ENCODE data around the gene QPCT.
"Not testable (repeated sequence)": the region's sequence is repeated elsewhere in the genome, so short reads cannot be mapped to it uniquely, and the experiment has no call there.

QPCT gene

DNA sequence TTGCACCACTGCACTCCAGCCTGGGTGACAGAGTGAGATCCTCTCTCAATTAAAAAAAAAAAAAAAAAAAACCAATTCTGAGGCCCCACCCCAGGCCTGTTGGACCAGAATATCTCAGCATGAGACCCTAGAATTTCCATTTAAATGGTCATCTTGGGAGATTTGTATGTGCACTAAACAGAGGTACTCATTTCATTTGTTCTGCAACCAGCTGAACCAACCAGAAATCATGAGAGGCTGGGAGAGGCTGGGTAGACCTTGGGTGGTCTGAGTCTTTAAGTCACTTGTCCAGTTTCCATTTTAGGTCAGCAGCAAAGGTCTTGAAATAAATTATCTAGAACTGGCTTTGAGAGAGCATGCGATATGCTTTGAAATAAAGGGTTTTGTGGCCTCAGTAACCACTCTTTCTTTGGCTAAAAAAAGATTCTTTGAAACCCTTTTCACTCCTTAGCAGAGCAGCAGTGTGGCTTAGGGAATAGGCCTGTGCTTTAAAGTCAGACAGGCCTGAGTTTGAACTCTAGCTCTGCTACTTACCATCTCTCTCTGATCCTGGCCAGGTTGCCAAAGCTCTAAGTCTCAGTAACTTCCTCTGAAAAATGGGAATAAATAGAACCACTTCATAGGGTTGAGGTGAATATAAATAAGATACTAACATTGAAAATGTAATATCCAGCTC, 52.6 kb downstream of the QPCT start:
- Mint-ChIP-seq H3K27me3 (ENCODE audit: low read depth) (peaks cover 3% of the 10 kb centered on the region), H3K4me3 (no peak overlapping the region), H3K36me3 (ENCODE audit: low read depth) (no peaks in the 10 kb centered on the region), H3K4me1 (peaks cover 5% of the 10 kb centered on the region), H3K27ac (no peak overlapping the region), H3K9me3 (no peaks in the 10 kb centered on the region)
- TF ChIP-seq, protein P1, sequence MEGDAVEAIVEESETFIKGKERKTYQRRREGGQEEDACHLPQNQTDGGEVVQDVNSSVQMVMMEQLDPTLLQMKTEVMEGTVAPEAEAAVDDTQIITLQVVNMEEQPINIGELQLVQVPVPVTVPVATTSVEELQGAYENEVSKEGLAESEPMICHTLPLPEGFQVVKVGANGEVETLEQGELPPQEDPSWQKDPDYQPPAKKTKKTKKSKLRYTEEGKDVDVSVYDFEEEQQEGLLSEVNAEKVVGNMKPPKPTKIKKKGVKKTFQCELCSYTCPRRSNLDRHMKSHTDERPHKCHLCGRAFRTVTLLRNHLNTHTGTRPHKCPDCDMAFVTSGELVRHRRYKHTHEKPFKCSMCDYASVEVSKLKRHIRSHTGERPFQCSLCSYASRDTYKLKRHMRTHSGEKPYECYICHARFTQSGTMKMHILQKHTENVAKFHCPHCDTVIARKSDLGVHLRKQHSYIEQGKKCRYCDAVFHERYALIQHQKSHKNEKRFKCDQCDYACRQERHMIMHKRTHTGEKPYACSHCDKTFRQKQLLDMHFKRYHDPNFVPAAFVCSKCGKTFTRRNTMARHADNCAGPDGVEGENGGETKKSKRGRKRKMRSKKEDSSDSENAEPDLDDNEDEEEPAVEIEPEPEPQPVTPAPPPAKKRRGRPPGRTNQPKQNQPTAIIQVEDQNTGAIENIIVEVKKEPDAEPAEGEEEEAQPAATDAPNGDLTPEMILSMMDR (IDR thresholded peaks at IDR 0.05; ENCODE audit: unreplicated experiment in 3 of 3), result no peak

DNA sequence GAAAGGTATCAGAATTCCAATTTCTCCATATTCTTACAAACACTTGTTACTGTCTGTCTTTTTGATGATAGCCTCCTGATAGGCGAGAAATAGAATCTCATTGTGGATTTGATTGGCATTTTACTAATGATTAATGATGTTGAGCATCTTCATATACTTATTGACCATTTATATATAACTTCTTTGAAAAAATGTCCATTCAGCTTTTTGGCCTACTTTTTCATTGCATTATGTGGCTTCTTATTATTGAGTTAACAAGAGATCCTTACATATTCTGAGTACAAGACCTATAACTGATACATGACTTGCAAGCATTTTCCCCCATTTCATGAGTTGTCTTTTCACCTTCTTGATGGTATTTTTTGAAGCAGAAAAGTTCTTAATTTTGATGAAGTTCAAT, 54.6 kb downstream of the QPCT start:
- H3K4me1 Mint-ChIP-seq, result peaks cover 5% of the 10 kb centered on the region
- TF ChIP-seq, protein P1 (IDR thresholded peaks at IDR 0.05; ENCODE audit: unreplicated experiment in 3 of 3), result no peak
- no peak overlapping the region for H3K27ac Mint-ChIP-seq
- H3K9me3 Mint-ChIP-seq, result no peaks in the 10 kb centered on the region
- H3K4me3 Mint-ChIP-seq, result no peak overlapping the region
- peaks cover 4% of the 10 kb centered on the region for H3K27me3 Mint-ChIP-seq (ENCODE audit: low read depth)
- H3K36me3 Mint-ChIP-seq (ENCODE audit: low read depth), result no peaks in the 10 kb centered on the region

DNA sequence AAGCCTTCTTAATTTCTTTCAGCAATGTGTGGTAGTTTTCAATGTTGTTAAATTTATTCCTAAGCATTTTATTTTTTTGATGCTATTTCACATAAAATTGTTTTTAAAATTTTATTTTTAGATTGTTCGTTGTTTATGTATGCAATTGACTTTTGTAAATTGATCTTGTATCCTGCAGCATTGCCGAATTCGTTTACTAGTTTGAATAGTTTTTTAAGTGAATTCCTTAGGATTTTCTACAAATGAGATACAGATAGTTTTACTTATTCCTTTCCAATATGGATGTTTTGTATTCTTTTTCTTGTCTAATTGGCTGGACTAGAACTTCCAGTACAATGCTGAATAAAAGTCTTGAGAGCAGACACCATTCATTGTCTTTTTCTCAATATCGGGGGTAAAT, 55.6 kb downstream of the QPCT start:
- Mint-ChIP-seq H3K4me3 (no peak overlapping the region), H3K36me3 (ENCODE audit: low read depth) (no peaks in the 10 kb centered on the region), H3K27me3 (ENCODE audit: low read depth) (peaks cover 4% of the 10 kb centered on the region), H3K9me3 (no peaks in the 10 kb centered on the region), H3K4me1 (peaks cover 5% of the 10 kb centered on the region), H3K27ac (no peak overlapping the region)
- TF ChIP-seq, protein P1 (IDR thresholded peaks at IDR 0.05; ENCODE audit: unreplicated experiment in 3 of 3), result no peak

DNA sequence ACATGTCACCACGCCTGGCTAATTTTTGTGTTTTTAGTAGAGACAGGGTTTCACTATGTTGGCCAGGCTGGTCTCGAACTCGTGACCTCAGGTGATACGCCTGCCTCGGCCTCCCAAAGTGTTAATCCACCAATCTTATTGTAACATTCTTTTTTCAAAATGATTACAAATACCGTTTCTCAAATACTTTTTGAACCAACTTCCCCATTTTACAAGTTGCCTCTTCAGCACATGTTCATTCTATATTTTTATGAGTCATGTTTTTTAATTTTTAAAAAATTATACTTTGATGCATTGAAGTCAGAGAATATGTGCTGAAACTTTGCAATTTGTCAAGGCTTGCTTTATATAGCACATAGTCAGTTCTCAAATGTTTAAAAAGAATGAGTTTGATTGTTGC, 58.2 kb downstream of the QPCT start:
- Mint-ChIP-seq H3K4me1 (peaks cover 14% of the 10 kb centered on the region), H3K27ac (no peak overlapping the region), H3K9me3 (no peaks in the 10 kb centered on the region), H3K4me3 (no peak overlapping the region), H3K36me3 (ENCODE audit: low read depth) (no peaks in the 10 kb centered on the region), H3K27me3 (ENCODE audit: low read depth) (peaks cover 4% of the 10 kb centered on the region)
- TF ChIP-seq, protein P1 (IDR thresholded peaks at IDR 0.05; ENCODE audit: unreplicated experiment in 3 of 3), result no peak

DNA sequence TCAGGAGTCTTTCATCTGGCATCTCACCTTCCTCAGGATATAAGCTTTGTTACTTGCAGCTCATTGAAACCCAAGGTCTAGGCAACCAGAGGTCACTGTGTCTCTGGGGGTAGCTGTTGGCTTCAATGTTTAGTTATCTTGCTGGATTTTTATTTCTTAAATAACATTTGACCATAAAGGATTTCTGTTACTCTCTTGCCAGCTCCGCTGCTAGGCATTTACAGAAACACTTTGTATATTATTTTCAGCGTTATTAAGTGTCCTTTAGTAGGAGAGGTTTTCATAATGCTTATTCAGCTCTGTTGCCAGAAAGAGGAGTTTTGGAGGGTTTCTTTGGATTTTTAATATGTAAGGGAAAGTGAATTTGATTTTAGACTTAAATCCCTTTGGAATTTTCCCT, 61.4 kb downstream of the QPCT start:
- Mint-ChIP-seq H3K4me1 (peaks cover 14% of the 10 kb centered on the region), H3K27ac (no peak overlapping the region), H3K27me3 (ENCODE audit: low read depth) (peaks cover 5% of the 10 kb centered on the region), H3K36me3 (ENCODE audit: low read depth) (no peaks in the 10 kb centered on the region), H3K9me3 (no peaks in the 10 kb centered on the region), H3K4me3 (no peak overlapping the region)
- TF ChIP-seq, protein P1 (IDR thresholded peaks at IDR 0.05; ENCODE audit: unreplicated experiment in 3 of 3), result no peak

DNA sequence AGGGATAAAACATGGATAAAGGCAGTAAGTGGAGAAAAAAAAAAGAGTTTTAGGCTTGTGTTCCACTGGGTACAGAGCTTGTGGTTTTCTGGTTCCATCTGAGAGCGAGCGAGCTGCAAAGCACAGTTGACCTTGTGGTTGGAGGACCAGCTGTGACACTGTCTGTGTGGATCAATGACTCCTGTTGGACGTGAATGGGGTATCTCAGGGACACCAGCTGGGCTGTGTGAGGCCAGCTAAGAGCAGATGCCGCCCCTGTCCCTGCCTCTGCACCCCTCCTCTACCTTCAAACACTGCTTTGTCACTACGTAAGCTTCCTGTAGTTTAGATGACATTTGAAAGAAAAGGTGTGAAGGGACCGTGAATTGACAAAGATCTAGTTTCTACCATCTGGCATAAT, 67.8 kb downstream of the QPCT start:
- H3K27me3 Mint-ChIP-seq (ENCODE audit: low read depth), result peaks cover 22% of the 10 kb centered on the region
- TF ChIP-seq, protein P1 (IDR thresholded peaks at IDR 0.05; ENCODE audit: unreplicated experiment in 3 of 3), result no peak
- H3K4me3 Mint-ChIP-seq, result no peak overlapping the region
- H3K36me3 Mint-ChIP-seq (ENCODE audit: low read depth), result no peaks in the 10 kb centered on the region
- H3K27ac Mint-ChIP-seq, result no peak overlapping the region
- H3K9me3 Mint-ChIP-seq, result no peaks in the 10 kb centered on the region
- peaks cover 18% of the 10 kb centered on the region for H3K4me1 Mint-ChIP-seq

DNA sequence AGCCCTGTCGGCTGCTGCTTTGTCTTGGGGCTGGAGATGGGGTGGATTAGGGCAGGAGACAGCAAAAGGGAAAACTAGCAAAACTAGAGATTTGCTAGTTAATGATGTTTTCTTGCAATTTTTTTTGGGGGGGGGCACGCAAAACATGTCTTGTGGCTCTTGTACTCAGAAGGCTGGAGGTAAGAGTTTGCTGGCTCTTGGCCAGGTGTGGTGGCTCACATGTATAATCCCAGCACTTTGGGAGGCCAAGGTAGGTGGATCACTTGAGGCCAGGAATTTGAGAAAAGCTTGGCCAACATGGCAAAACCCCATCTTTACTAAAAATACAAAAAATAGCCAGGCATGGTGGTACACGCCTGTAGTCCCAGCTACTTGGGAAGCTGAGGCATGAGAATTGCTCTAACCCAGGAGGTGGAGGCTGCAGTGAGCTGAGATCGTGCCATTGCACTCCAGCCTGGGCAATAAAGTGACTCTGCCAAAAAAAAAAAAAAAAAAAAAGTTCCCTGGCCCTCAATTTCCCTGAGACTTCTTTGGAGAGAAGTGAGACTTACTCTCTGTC, 69.6 kb downstream of the QPCT start:
- H3K36me3 Mint-ChIP-seq (ENCODE audit: low read depth); H3K9me3 Mint-ChIP-seq; H3K4me3 Mint-ChIP-seq: not testable (repeated sequence)
- H3K27ac Mint-ChIP-seq, result peak overlapping the region in 1 of 3 experiments; percentile 27
- H3K27me3 Mint-ChIP-seq (ENCODE audit: low read depth), result peaks cover 27% of the 10 kb centered on the region
- H3K4me1 Mint-ChIP-seq, result peaks cover 18% of the 10 kb centered on the region
